Measurements from ENCODE around the gene CCDC102A. TPM values are rescaled to one million over a fixed set of nuclear protein-coding genes. Genes with fewer than 3 reads are reported as not detected.

Gene CCDC102A
- total and polyA plus RNA-seq, 2 donors (not counting 3 experiments of a cell fraction or from before 2014, with no cell fraction given): 7.8 to 12.2 TPM

GRCh38 chr16:57544124-57544653 lies 7.8 kb upstream of the CCDC102A start:
- H3K9me1 ChIP-seq (replicated peaks; ENCODE audit: control insufficient read depth, extremely low read depth, insufficient read depth, low read length): no peaks in the 10 kb centered on the region
- intact Hi-C loops (cut with micrococcal nuclease): no loop called here
- no peaks in the 10 kb centered on the region for H3K36me3 ChIP-seq (ENCODE audit: control insufficient read depth in 2 of 2, extremely low read depth in 1 of 2, insufficient read depth in 2 of 2, low read length in 2 of 2)
- no TSS peak for BruUV-seq (replicated peaks)
- H3K4me3 ChIP-seq (replicated peaks in 1 of 3; ENCODE audit: insufficient read depth in 1 of 3, low read depth in 1 of 3, low read length in 3 of 3): no peak overlapping the region
- no peak for FAIRE-seq
- no peak overlapping the region for H2AFZ ChIP-seq (ENCODE audit: low read depth, low read length)
- dilution Hi-C loops (cut with MboI; ENCODE audit: extremely low pct_ligation_motif_present, low sequenced_read_pairs): no loop called here
- no peak overlapping the region for H3K27ac ChIP-seq (ENCODE audit: insufficient read depth, low read depth, low read length)
- no peaks in the 10 kb centered on the region for H3K79me2 ChIP-seq (ENCODE audit: control insufficient read depth, insufficient read depth, low read length)
- H3K9ac ChIP-seq (replicated peaks; ENCODE audit: extremely low read depth, insufficient read depth, low read length): no peak overlapping the region
- H3K4me1 ChIP-seq (ENCODE audit: control insufficient read depth, extremely low read depth, insufficient read depth, low read length): no peaks in the 10 kb centered on the region
- CTCF ChIA-PET: no interaction called here
- no peaks in the 10 kb centered on the region for H4K20me1 ChIP-seq (replicated peaks; ENCODE audit: control insufficient read depth, extremely low read depth, insufficient read depth, low read length)
- DNase-seq (ENCODE audit: low read depth, low spot score): no peak
- TF ChIP-seq POLR2A (IDR thresholded peaks at IDR 0.05; ENCODE audit: low read depth, low read length) (no peak), JUN (IDR thresholded peaks at IDR 0.05; ENCODE audit: borderline replicate concordance, insufficient read depth, insufficient read length, low read depth) (no peak), POLR2AphosphoS5 (IDR thresholded peaks at IDR 0.05; ENCODE audit: insufficient read depth, low read depth, low read length) (no peak), GATA2 (IDR thresholded peaks at IDR 0.05; ENCODE audit: insufficient read depth, insufficient read length, low read depth, low read length) (no peak), FOS (IDR thresholded peaks at IDR 0.05; ENCODE audit: borderline replicate concordance, insufficient read depth, low read length) (no peak), CTCF (IDR thresholded peaks at IDR 0.05; ENCODE audit: extremely low read depth in 1 of 2, insufficient read depth in 1 of 2, low read depth in 1 of 2, low read length in 2 of 2) (no peak), EZH2 (IDR thresholded peaks at IDR 0.05; ENCODE audit: borderline replicate concordance, low read depth, low read length, severe bottlenecking) (no peak), MYC (IDR thresholded peaks at IDR 0.05; ENCODE audit: low read depth, low read length) (no peak), MAX (IDR thresholded peaks at IDR 0.05; ENCODE audit: insufficient read depth, insufficient read length) (no peak)
- no peaks in the 10 kb centered on the region for H3K9me3 ChIP-seq (replicated peaks; ENCODE audit: control insufficient read depth, insufficient read depth, low read length)
- H3K4me2 ChIP-seq (ENCODE audit: insufficient read depth, low read length): no peak overlapping the region
- POLR2A ChIA-PET: no interaction called here
- H3K27me3 ChIP-seq (ENCODE audit: control insufficient read depth in 2 of 2, insufficient read depth in 2 of 2, low read length in 2 of 2): peaks cover 5 to 6% of the 10 kb centered on the region in 2 experiments

Measured in endothelial cell of umbilical vein (primary cell).